NCI-H69 (cell line): Measurements from ENCODE around the gene GRAMD1A.
"Not testable (repeated sequence)": the region's sequence is repeated elsewhere in the genome, so short reads cannot be mapped to it uniquely, and the experiment has no call there.

Experiments used
- DNase-seq: peaks from one replicate; lab custom pipeline; 2025; lab: John Stamatoyannopoulos, UW

GRAMD1A gene

GRCh38 chr19:34999498-35000337 is at the start of gene GRAMD1A:
Gene GRAMD1A (plus strand): TSS chr19:35000323. CDS start chr19:35000479, 156 bp downstream.
- peak; percentile 93 for DNase-seq

- DNase-seq = no peak
Observed at GRCh38 chr19:34953092-34953491, 47.0 kb upstream of the GRAMD1A start.

GRCh38 chr19:34957830-34958751 is 42.0 kb upstream of the GRAMD1A start:
- DNase-seq = no peak

- no peak for DNase-seq
Observed at GRCh38 chr19:34959021-34959420, 41.1 kb upstream of the GRAMD1A start.

GRCh38 chr19:34960103-34960805 is 39.9 kb upstream of the GRAMD1A start:
- DNase-seq = no peak

GRCh38 chr19:34960940-34961679 is 39.0 kb upstream of the GRAMD1A start:
- no peak for DNase-seq

GRCh38 chr19:34961775-34962686 is 38.1 kb upstream of the GRAMD1A start:
- peak; percentile 25 for DNase-seq

- no peak for DNase-seq
Observed at GRCh38 chr19:34962687-34963572, 37.2 kb upstream of the GRAMD1A start.

- DNase-seq = peak; percentile 72
Observed at GRCh38 chr19:34963573-34964406, 36.3 kb upstream of the GRAMD1A start, which contains the start of gene ZNF792. Gene ZNF792 (minus strand): TSS chr19:34964229. CDS start chr19:34963662, 567 bp downstream.

- no peak for DNase-seq
Observed at GRCh38 chr19:34964598-34964997, 35.5 kb upstream of the GRAMD1A start.

GRCh38 chr19:34965505-34965904 is 34.6 kb upstream of the GRAMD1A start:
- not testable (repeated sequence) for DNase-seq

- DNase-seq = no peak
Observed at GRCh38 chr19:34967551-34967950, 32.6 kb upstream of the GRAMD1A start.

- DNase-seq = no peak
Observed at GRCh38 chr19:34969721-34970120, 30.4 kb upstream of the GRAMD1A start.

GRCh38 chr19:34970185-34970780 is 29.8 kb upstream of the GRAMD1A start:
- DNase-seq = not testable (repeated sequence)

GRCh38 chr19:34972163-34972705 is 27.9 kb upstream of the GRAMD1A start:
- DNase-seq = no peak

GRCh38 chr19:34974646-34975045 is 25.5 kb upstream of the GRAMD1A start:
- no peak for DNase-seq

- DNase-seq = no peak
Observed at GRCh38 chr19:34975056-34975455, 25.1 kb upstream of the GRAMD1A start.

- DNase-seq = no peak
Observed at GRCh38 chr19:34976611-34977010, 23.5 kb upstream of the GRAMD1A start.
